SJCRH30 (cell line): ENCODE data around the gene ADAT1. TPM values are rescaled to one million over a fixed set of nuclear protein-coding genes. Genes with fewer than 3 reads are reported as not detected.

Experiments used
- DNase-seq, 2 experiments: peaks; one replicate each; pipeline ENCODE4 v3.0.0-alpha.2; 2015 to 2020
- H3K27ac ChIP-seq: fragments of 250-450 bp; sonication (Bioruptor Pico); 2 replicates; pipeline ENCODE4 v1.5.1; 2020; ENCODE audit warnings: mild to moderate bottlenecking, moderate library complexity
- H3K27me3 ChIP-seq: fragments of 250-450 bp; sonication (Bioruptor Pico); 2 replicates; pipeline ENCODE4 v1.5.1; 2020; ENCODE audit warnings: mild to moderate bottlenecking, moderate library complexity
- H3K36me3 ChIP-seq: fragments of 250-450 bp; sonication (Bioruptor Pico); 2 replicates; pipeline ENCODE4 v1.5.1; 2020; ENCODE audit warnings: mild to moderate bottlenecking, moderate library complexity
- H3K4me1 ChIP-seq: fragments of 250-450 bp; sonication (Bioruptor Pico); 2 replicates; pipeline ENCODE4 v1.5.1; 2020; ENCODE audit warnings: mild to moderate bottlenecking, moderate library complexity
- H3K4me3 ChIP-seq: fragments of 250-450 bp; sonication (Bioruptor Pico); 2 replicates; pipeline ENCODE4 v1.5.1; 2020; ENCODE audit warnings: mild to moderate bottlenecking, moderate library complexity
- H3K9me3 ChIP-seq: fragments of 250-450 bp; sonication (Bioruptor Pico); replicated peaks from 2 replicates; pipeline ENCODE4 v1.5.1; 2020; ENCODE audit warnings: mild to moderate bottlenecking, moderate library complexity
- total RNA-seq: library from RNA; depleted of rRNA; stranded (reverse); fragments of >200 nt; shearing (Covaris generic); gene quantifications from 2 replicates; pipeline ENCODE4 v1.2.3, GENCODE V29; 2014

ADAT1 gene
- total RNA-seq, 1 experiment from 2014 or later: 49.9 TPM

GRCh38 chr16:75572864-75573542 is 50.1 kb downstream of the ADAT1 start:
- Histone ChIP-seq H3K4me3 (no peak overlapping the region), H3K27ac (no peak overlapping the region), H3K4me1 (no peaks in the 10 kb centered on the region), H3K9me3 (no peaks in the 10 kb centered on the region), H3K27me3 (no peaks in the 10 kb centered on the region), H3K36me3 (no peaks in the 10 kb centered on the region; the same call in none of the 2 replicates)
- DNase-seq: no peak

GRCh38 chr16:75570396-75571065 is 52.5 kb downstream of the ADAT1 start:
- Histone ChIP-seq H3K27ac (no peak overlapping the region), H3K36me3 (no peaks in the 10 kb centered on the region; the same call in 1 of the 2 replicates)
- DNase-seq: no peak

GRCh38 chr16:75567911-75568310 is 55.2 kb downstream of the ADAT1 start:
- Histone ChIP-seq H3K27me3 (no peaks in the 10 kb centered on the region), H3K36me3 (no peaks in the 10 kb centered on the region), H3K4me3 (no peak overlapping the region), H3K4me1 (no peaks in the 10 kb centered on the region), H3K9me3 (no peaks in the 10 kb centered on the region), H3K27ac (no peak overlapping the region)
- no peak for DNase-seq

More at GRCh38 chr16:75570396-75571065, 52.5 kb downstream of the ADAT1 start:
- Histone ChIP-seq H3K4me1 (no peaks in the 10 kb centered on the region), H3K9me3 (no peaks in the 10 kb centered on the region), H3K27me3 (no peaks in the 10 kb centered on the region), H3K4me3 (no peak overlapping the region)

- no peak overlapping the region for H3K27ac ChIP-seq
- H3K36me3 ChIP-seq: no peaks in the 10 kb centered on the region
- H3K4me1 ChIP-seq: no peaks in the 10 kb centered on the region
- peak in 1 of 2 experiments; percentile 9 for DNase-seq
- H3K9me3 ChIP-seq: no peaks in the 10 kb centered on the region
- H3K27me3 ChIP-seq: no peaks in the 10 kb centered on the region
- peak overlapping the region; percentile 77 for H3K4me3 ChIP-seq
These were observed 56.3 kb downstream of the ADAT1 start for GRCh38 chr16:75566758-75567255.

- Histone ChIP-seq H3K4me3 (peak within 1 kb of the TSS; percentile 77), H3K9me3 (no peaks in the 10 kb centered on the region), H3K27me3 (no peaks in the 10 kb centered on the region), H3K27ac (no peak within 1 kb of the TSS), H3K36me3 (no peaks in the 10 kb centered on the region), H3K4me1 (no peaks in the 10 kb centered on the region)
- peak; percentile 70 to 83 for DNase-seq
These were observed 56.9 kb downstream of the ADAT1 start, which contains the start of gene GABARAPL2 for GRCh38 chr16:75566040-75566757. GABARAPL2 (plus strand) TSS chr16:75566379; CDS start chr16:75566487, 108 bp downstream.

GRCh38 chr16:75565640-75566039 is 57.4 kb downstream of the ADAT1 start:
- H3K4me3 ChIP-seq: peak overlapping the region; percentile 77
- no peaks in the 10 kb centered on the region for H3K36me3 ChIP-seq
- no peaks in the 10 kb centered on the region for H3K27me3 ChIP-seq
- no peak overlapping the region for H3K27ac ChIP-seq
- no peak for DNase-seq
- no peaks in the 10 kb centered on the region for H3K9me3 ChIP-seq
- H3K4me1 ChIP-seq: no peaks in the 10 kb centered on the region

- H3K27ac ChIP-seq: no peak overlapping the region; the same call in 1 of the 2 replicates
- no peaks in the 10 kb centered on the region for H3K36me3 ChIP-seq
- peak; percentile 28 to 56 for DNase-seq
- peak overlapping the region; percentile 44 for H3K4me3 ChIP-seq
- H3K9me3 ChIP-seq: no peaks in the 10 kb centered on the region
- H3K27me3 ChIP-seq: no peaks in the 10 kb centered on the region
- no peaks in the 10 kb centered on the region for H3K4me1 ChIP-seq
These were observed 63.3 kb downstream of the ADAT1 start for GRCh38 chr16:75559564-75560372.

GRCh38 chr16:75558846-75559401 is 64.2 kb downstream of the ADAT1 start:
- Histone ChIP-seq H3K27me3 (no peaks in the 10 kb centered on the region), H3K4me3 (no peak overlapping the region)

GRCh38 chr16:75556431-75556950 is 66.6 kb downstream of the ADAT1 start:
- H3K9me3 ChIP-seq: no peaks in the 10 kb centered on the region
- no peaks in the 10 kb centered on the region for H3K27me3 ChIP-seq
- no peaks in the 10 kb centered on the region for H3K4me1 ChIP-seq
- H3K4me3 ChIP-seq: peak overlapping the region; percentile 62
- H3K27ac ChIP-seq: no peak overlapping the region
- no peaks in the 10 kb centered on the region for H3K36me3 ChIP-seq
- DNase-seq: no peak

More at GRCh38 chr16:75558846-75559401, 64.2 kb downstream of the ADAT1 start:
- Histone ChIP-seq H3K36me3 (no peaks in the 10 kb centered on the region), H3K4me1 (no peaks in the 10 kb centered on the region), H3K9me3 (no peaks in the 10 kb centered on the region), H3K27ac (no peak overlapping the region)
- DNase-seq: no peak

GRCh38 chr16:75555707-75556430 is 67.2 kb downstream of the ADAT1 start, which contains the start of gene TMEM231:
TMEM231 (minus strand) TSS chr16:75556252; CDS start chr16:75556209, 43 bp downstream.
- DNase-seq: peak; percentile 88 to 89
- peak within 1 kb of the TSS; percentile 62 for H3K4me3 ChIP-seq

GRCh38 chr16:75555213-75555706 is 67.8 kb downstream of the ADAT1 start:
- DNase-seq: peak; percentile 81 to 85
- H3K27me3 ChIP-seq: no peaks in the 10 kb centered on the region
- H3K4me1 ChIP-seq: no peaks in the 10 kb centered on the region
- H3K27ac ChIP-seq: no peak overlapping the region
- H3K4me3 ChIP-seq: peak overlapping the region; percentile 62
- no peaks in the 10 kb centered on the region for H3K36me3 ChIP-seq
- no peaks in the 10 kb centered on the region for H3K9me3 ChIP-seq

More at GRCh38 chr16:75555707-75556430, 67.2 kb downstream of the ADAT1 start, which contains the start of gene TMEM231:
- Histone ChIP-seq H3K36me3 (no peaks in the 10 kb centered on the region), H3K9me3 (no peaks in the 10 kb centered on the region), H3K27me3 (no peaks in the 10 kb centered on the region), H3K4me1 (no peaks in the 10 kb centered on the region), H3K27ac (no peak within 1 kb of the TSS)

- Histone ChIP-seq H3K4me1 (no peaks in the 10 kb centered on the region), H3K36me3 (no peaks in the 10 kb centered on the region), H3K27ac (no peak overlapping the region), H3K27me3 (no peaks in the 10 kb centered on the region), H3K9me3 (no peaks in the 10 kb centered on the region), H3K4me3 (no peak overlapping the region)
- DNase-seq: no peak
These were observed 70.1 kb downstream of the ADAT1 start for GRCh38 chr16:75552951-75553350.

- Histone ChIP-seq H3K27me3 (no peaks in the 10 kb centered on the region), H3K36me3 (no peaks in the 10 kb centered on the region), H3K9me3 (no peaks in the 10 kb centered on the region), H3K4me3 (no peak overlapping the region), H3K27ac (no peak overlapping the region), H3K4me1 (no peaks in the 10 kb centered on the region)
- DNase-seq: peak in 1 of 2 experiments; percentile 19
These were observed 72.8 kb downstream of the ADAT1 start for GRCh38 chr16:75550211-75550662.
